GM23248 (cell line): ENCODE results near the gene DDX10.

ENCODE experiments used
- EZH2 ChIP-seq: fragments of 200-600 bp; sonication (generic); IDR thresholded peaks from 2 replicates; pipeline ENCODE4 v1.6.1; 2018; ENCODE audit warnings: antibody characterized with exemption, mild to moderate bottlenecking; ENCODE audit not compliant: insufficient read depth, poor library complexity, severe bottlenecking
- EZH2phosphoT487 ChIP-seq: fragments of 200-600 bp; sonication (generic); IDR thresholded peaks from 2 replicates; pipeline ENCODE4 v1.6.1; 2018; ENCODE audit warnings: antibody characterized with exemption, moderate library complexity, mild to moderate bottlenecking, low read depth; ENCODE audit not compliant: insufficient read depth

GRCh38 chr11:108863528-108863927, 198.7 kb downstream of the DDX10 start:
- TF ChIP-seq EZH2 (no peak), EZH2phosphoT487 (no peak)
